ENCODE results near the gene ZMAT5.

The ZMAT5 gene

GRCh38 chr22:29702931-29703501, 63.8 kb downstream of the ZMAT5 start:
- in situ Hi-C loops (cut with MboI; ENCODE audit: low sequenced_read_pairs, unreplicated experiment): no loop called here
- no peak for DNase-seq (ENCODE audit: low spot score)
- TF ChIP-seq CTCF (IDR thresholded peaks at IDR 0.05; ENCODE audit: borderline replicate concordance, control extremely low read depth, extremely low read depth, insufficient read depth, missing control alignments): no peak

- no peak for TF ChIP-seq CTCF (IDR thresholded peaks at IDR 0.05; ENCODE audit: borderline replicate concordance, control extremely low read depth, extremely low read depth, insufficient read depth, missing control alignments)
- no peak for DNase-seq (ENCODE audit: low spot score)
- in situ Hi-C loops (cut with MboI; ENCODE audit: low sequenced_read_pairs, unreplicated experiment): no loop called here
Measured at GRCh38 chr22:29702000-29702930, 64.5 kb downstream of the ZMAT5 start.

- no peak for TF ChIP-seq CTCF (IDR thresholded peaks at IDR 0.05; ENCODE audit: borderline replicate concordance, control extremely low read depth, extremely low read depth, insufficient read depth, missing control alignments)
- DNase-seq (ENCODE audit: low spot score): peak; percentile 60
- in situ Hi-C loops (cut with MboI; ENCODE audit: low sequenced_read_pairs, unreplicated experiment): no loop called here
Measured at GRCh38 chr22:29701155-29701999, 65.4 kb downstream of the ZMAT5 start.

- TF ChIP-seq CTCF (IDR thresholded peaks at IDR 0.05; ENCODE audit: borderline replicate concordance, control extremely low read depth, extremely low read depth, insufficient read depth, missing control alignments): no peak
- DNase-seq (ENCODE audit: low spot score): no peak
- in situ Hi-C loops (cut with MboI; ENCODE audit: low sequenced_read_pairs, unreplicated experiment): no loop called here
Measured at GRCh38 chr22:29700900-29701154, 66.0 kb downstream of the ZMAT5 start.

GRCh38 chr22:29700206-29700899, 66.5 kb downstream of the ZMAT5 start:
- in situ Hi-C loops (cut with MboI; ENCODE audit: low sequenced_read_pairs, unreplicated experiment): no loop called here
- DNase-seq (ENCODE audit: low spot score): no peak
- no peak for TF ChIP-seq CTCF (IDR thresholded peaks at IDR 0.05; ENCODE audit: borderline replicate concordance, control extremely low read depth, extremely low read depth, insufficient read depth, missing control alignments)
